Fibroblast of pulmonary artery (primary cell): Measurements from ENCODE around the gene RGS19.

ENCODE experiments used
- DNase-seq: peaks from one replicate; pipeline ENCODE4 v3.0.0-alpha.2; 2010; ENCODE audit warnings: low read depth
- H3K4me3 ChIP-seq: replicated peaks from 2 replicates; pipeline ENCODE4 v1.5.1; 2011; ENCODE audit warnings: low read depth, mild to moderate bottlenecking, control low read depth, low read length, moderate library complexity
- CTCF ChIP-seq: IDR thresholded peaks from 2 replicates; pipeline ENCODE4 v1.5.1; 2011; ENCODE audit warnings: mild to moderate bottlenecking, control low read depth, low read length, inconsistent platforms; ENCODE audit errors: missing control alignments

RGS19 gene

GRCh38 chr20:64082820-64083377 lies 3.6 kb upstream of the RGS19 start:
- TF ChIP-seq CTCF, result no peak
- DNase-seq, result no peak
- peak overlapping the region; percentile 32 for H3K4me3 ChIP-seq

- DNase-seq, result no peak
- no peak overlapping the region for H3K4me3 ChIP-seq
- TF ChIP-seq CTCF, result no peak
Observed at GRCh38 chr20:64082126-64082731, 2.9 kb upstream of the RGS19 start.

- no peak for DNase-seq
- H3K4me3 ChIP-seq, result no peak overlapping the region
- TF ChIP-seq CTCF, result no peak
Observed at GRCh38 chr20:64081624-64081964, 2.3 kb upstream of the RGS19 start.

GRCh38 chr20:64080813-64081623 lies 1.7 kb upstream of the RGS19 start:
- TF ChIP-seq CTCF, result no peak
- no peak for DNase-seq
- no peak overlapping the region for H3K4me3 ChIP-seq

- no peak for TF ChIP-seq CTCF
- H3K4me3 ChIP-seq, result peak within 1 kb of the TSS; percentile 69
- peak; percentile 17 for DNase-seq
Observed at GRCh38 chr20:64080013-64080812, 895 bp upstream of the RGS19 start, which contains the start of gene OPRL1. Gene OPRL1 (plus strand): TSS chr20:64080082. CDS start chr20:64092721, 12,639 bp downstream.

- DNase-seq, result no peak
- no peak for TF ChIP-seq CTCF
- peak overlapping the region; percentile 69 for H3K4me3 ChIP-seq
Observed at GRCh38 chr20:64078934-64079272, 415 bp downstream of the RGS19 start.
